ENCODE measurements around the gene ALDH1L2. TPM values are rescaled to one million over a fixed set of nuclear protein-coding genes. Genes with fewer than 3 reads are reported as not detected.
"Not testable (repeated sequence)": the region's sequence is repeated elsewhere in the genome, so short reads cannot be mapped to it uniquely, and the experiment has no call there.

Gene ALDH1L2
- total and polyA plus RNA-seq, 3 donors from 2014 or later: 2.3 to 3.5 (median 2.5) TPM

- TF ChIP-seq CTCF (IDR thresholded peaks at IDR 0.05): no peak
- no peak for TF ChIP-seq POLR2A (IDR thresholded peaks at IDR 0.05)
- H3K27me3 ChIP-seq: no peaks in the 10 kb centered on the region
- WGBS, 2 donors: 57 to 64% methylated on average over 4 of the region's 4 CpGs
- DNase-seq: no peak
- no peaks in the 10 kb centered on the region for H3K9me3 ChIP-seq
- no peaks in the 10 kb centered on the region for H3K36me3 ChIP-seq (ENCODE audit: low read depth, missing control alignments)
- H3K4me3 ChIP-seq: no peak overlapping the region
- H3K27ac ChIP-seq: no peak overlapping the region
- intact Hi-C loops (cut with DNase I; ENCODE audit: low total_unique reads): no loop called here
- peaks cover 7% of the 10 kb centered on the region for H3K4me1 ChIP-seq
These were observed 99.1 kb downstream of the ALDH1L2 start for GRCh38 chr12:104985206-104985605.

GRCh38 chr12:104977688-104978087 is 106.6 kb downstream of the ALDH1L2 start:
- H3K27me3 ChIP-seq; H3K9me3 ChIP-seq; intact Hi-C loops (cut with DNase I; ENCODE audit: low total_unique reads); H3K36me3 ChIP-seq (ENCODE audit: low read depth, missing control alignments); H3K27ac ChIP-seq; H3K4me3 ChIP-seq; DNase-seq; H3K4me1 ChIP-seq: not testable (repeated sequence)
- 88 to 93% methylated on average over 3 to 15 of the region's 15 CpGs for WGBS, 2 donors

GRCh38 chr12:104976703-104977102 is 107.6 kb downstream of the ALDH1L2 start:
- DNase-seq: no peak

GRCh38 chr12:104975587-104976343 is 108.5 kb downstream of the ALDH1L2 start:
- Histone ChIP-seq H3K36me3 (ENCODE audit: low read depth, missing control alignments) (no peaks in the 10 kb centered on the region), H3K9me3 (no peaks in the 10 kb centered on the region), H3K4me3 (no peak overlapping the region), H3K27ac (no peak overlapping the region), H3K27me3 (no peaks in the 10 kb centered on the region), H3K4me1 (no peaks in the 10 kb centered on the region)
- intact Hi-C loops (cut with DNase I; ENCODE audit: low total_unique reads): no loop called here
- no peak for DNase-seq
- TF ChIP-seq POLR2A (IDR thresholded peaks at IDR 0.05) (no peak), CTCF (IDR thresholded peaks at IDR 0.05) (no peak)
- WGBS, 2 donors: 48 to 70% methylated on average over 4 of the region's 4 CpGs

More at GRCh38 chr12:104976703-104977102, 107.6 kb downstream of the ALDH1L2 start:
- Histone ChIP-seq H3K36me3 (ENCODE audit: low read depth, missing control alignments) (no peaks in the 10 kb centered on the region), H3K4me3 (no peak overlapping the region), H3K4me1 (no peaks in the 10 kb centered on the region), H3K27ac (no peak overlapping the region), H3K9me3 (no peaks in the 10 kb centered on the region), H3K27me3 (no peaks in the 10 kb centered on the region)
- TF ChIP-seq CTCF (IDR thresholded peaks at IDR 0.05): no peak
- TF ChIP-seq POLR2A (IDR thresholded peaks at IDR 0.05): no peak
- WGBS, 2 donors: 72% methylated on average over 8 of the region's 8 CpGs; no CpG with 5 or more reads in 1 of the 2 donors
- intact Hi-C loops (cut with DNase I; ENCODE audit: low total_unique reads): no loop called here

GRCh38 chr12:104974626-104975290 is 109.5 kb downstream of the ALDH1L2 start:
- no peak for TF ChIP-seq CTCF (IDR thresholded peaks at IDR 0.05)
- TF ChIP-seq POLR2A (IDR thresholded peaks at IDR 0.05): no peak
- no peak overlapping the region for H3K27ac ChIP-seq
- no peaks in the 10 kb centered on the region for H3K36me3 ChIP-seq (ENCODE audit: low read depth, missing control alignments)
- H3K9me3 ChIP-seq: no peaks in the 10 kb centered on the region
- H3K27me3 ChIP-seq: no peaks in the 10 kb centered on the region
- H3K4me1 ChIP-seq: no peaks in the 10 kb centered on the region
- intact Hi-C loops (cut with DNase I; ENCODE audit: low total_unique reads): no loop called here
- DNase-seq: no peak
- H3K4me3 ChIP-seq: no peak overlapping the region
- WGBS, 2 donors: 82% methylated on average over 7 of the region's 7 CpGs
